GM21447 (cell line): ENCODE measurements around the gene KLRF2.

Source experiments
- ATAC-seq: cut with Tn5 transposase; IDR thresholded peaks from one replicate; pipeline ENCODE4 v1.9.1; 2021; ENCODE audit not compliant: unreplicated experiment

Gene KLRF2

DNA sequence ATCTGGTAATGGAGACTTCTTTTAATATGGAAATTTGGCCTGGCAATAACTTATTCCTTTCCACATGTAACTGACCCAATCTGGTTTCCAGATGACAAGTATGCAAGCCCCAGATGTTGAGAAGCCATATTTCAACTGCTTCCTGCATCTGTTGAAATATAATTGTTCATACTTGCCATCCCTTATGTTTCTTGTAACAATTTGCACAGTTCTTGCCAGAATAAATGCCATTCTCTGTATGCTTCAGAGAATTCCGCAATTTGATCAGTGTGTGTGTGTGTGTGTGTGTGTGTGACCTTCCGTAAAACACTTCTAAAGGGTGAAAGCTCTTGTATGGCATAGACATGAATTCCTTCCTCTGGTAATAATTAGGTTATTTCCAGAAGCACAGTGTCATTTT, 52.7 kb downstream of the KLRF2 start:
- ATAC-seq, result no peak

DNA sequence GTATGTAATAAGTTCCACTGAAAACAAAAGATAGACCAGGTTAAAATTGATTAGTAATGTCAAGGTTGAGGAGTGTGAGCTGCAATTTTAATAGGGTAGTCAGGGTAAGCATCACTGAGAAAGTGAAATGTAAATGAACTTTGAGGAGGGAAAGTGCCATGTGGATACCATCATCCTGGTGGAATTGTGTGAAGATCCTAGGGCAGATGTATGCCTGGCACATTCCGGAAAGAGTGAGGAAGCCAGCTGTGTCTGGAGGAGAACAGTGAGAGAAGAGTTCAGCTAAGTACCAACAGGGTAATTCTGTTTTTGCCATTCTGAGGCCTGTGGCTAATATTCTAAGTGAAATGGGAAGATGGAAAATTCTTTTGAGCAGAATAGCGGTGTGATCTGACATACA, 53.7 kb downstream of the KLRF2 start:
- no peak for ATAC-seq

DNA sequence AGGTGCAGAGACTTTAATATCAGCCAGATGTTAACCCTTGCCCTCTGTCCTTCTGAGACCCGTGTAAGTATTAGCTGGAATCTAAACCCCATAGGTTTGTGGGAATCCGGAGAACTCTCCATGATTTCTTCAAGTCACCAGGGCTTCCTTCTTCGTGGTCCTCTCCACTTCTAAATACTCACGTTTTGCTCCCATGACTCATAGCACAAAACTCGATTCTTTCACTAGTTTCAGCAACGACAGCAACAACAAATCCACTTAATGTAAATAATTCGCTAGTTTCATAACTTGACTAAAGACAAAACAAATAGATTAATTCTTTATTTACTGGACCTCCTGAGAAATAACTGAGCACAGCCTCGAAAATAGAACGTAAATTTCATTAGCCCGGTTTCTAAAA, 55.3 kb downstream of the KLRF2 start:
- no peak for ATAC-seq

DNA sequence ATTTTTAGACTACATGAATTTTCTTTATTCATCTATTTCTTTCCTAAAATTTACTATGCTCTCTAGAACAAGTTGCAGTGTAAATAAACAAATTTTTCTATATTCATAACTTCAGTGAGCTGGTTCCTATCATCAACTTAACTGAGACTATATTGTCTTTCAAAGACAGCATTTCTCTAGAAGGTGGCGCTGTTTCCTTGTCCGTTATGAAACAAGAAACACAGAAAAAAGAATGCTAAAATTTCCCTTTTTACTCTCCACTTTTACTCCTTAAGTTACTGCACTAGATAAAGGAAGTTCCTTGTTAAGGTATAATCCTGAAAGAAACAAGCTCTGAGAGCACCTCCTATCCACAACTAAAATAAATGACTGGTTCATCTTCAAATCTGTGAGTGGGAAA, 59.1 kb downstream of the KLRF2 start:
- no peak for ATAC-seq

DNA sequence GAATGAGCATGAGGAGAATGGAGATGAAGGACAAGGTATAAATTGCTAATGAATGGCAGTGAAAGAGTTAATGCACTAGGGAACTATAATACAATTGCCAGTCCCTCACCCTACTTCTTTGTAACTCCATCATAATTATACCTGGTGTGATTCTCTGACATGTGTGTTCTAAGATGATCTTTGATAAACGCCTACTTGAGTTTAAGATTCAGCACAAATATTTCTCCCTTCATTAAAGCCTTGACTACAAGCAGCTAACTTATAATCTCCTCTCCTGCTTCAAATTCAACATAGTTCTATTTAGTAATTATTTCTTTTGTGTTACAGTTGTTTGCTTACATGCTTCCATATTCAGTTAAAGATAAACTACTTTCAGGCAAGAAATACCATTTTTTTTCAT, 60.5 kb downstream of the KLRF2 start:
- no peak for ATAC-seq

DNA sequence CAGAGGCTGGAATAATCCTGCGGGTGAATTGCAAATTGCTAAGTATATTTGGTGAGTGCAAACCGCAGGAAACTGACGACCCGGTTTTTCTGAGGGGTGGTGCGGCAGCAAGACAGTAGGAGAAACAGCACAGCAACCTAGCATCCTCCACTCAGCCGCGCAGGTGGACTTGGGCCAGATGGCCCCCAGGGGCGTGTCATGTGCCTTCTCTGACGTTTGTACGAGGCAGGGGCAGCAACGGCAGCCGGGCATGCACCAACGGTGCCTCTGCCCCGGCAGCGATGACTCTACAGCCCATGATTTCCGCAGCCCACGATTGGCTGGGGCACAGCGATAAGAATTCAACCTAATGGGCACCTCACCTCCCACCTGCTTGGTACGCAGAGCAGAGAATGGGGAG, 62.0 kb downstream of the KLRF2 start:
- peak; percentile 75 for ATAC-seq

DNA sequence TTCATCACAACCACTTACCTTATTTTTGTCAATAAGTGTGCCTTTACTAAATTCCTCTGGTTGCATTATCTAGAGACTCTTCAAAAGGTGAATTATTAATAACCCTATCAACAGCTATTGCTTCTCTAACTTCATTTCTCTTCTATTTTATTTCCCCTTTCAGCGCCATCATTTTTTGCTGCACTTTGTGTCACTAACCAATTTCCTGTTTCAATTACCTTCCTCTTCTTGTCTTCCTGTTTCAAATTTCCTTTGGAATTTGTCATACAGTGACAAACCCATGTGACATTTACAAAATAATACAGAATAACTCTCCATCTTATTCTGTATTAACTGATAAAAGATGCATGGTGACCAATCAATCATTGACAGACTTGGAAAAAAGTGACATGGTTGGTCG, 63.1 kb downstream of the KLRF2 start:
- ATAC-seq, result no peak
